Keratinocyte (primary cell): Measurements from ENCODE around the gene NRF1. TPM values are rescaled to one million over a fixed set of nuclear protein-coding genes. Genes with fewer than 3 reads are reported as not detected.

ENCODE experiments used
- DNase-seq: peaks from one replicate; pipeline ENCODE4 v3.0.0-alpha.2; 2011; ENCODE audit warnings: low read depth, missing footprints, low spot score
- FAIRE-seq: peaks from 2 replicates; lab custom pipeline; 2011; peaks lifted over from hg19 to GRCh38; lab: Jason Lieb, UNC
- H2AFZ ChIP-seq: 2 replicates; pipeline ENCODE4 v1.6.0; 2012; ENCODE audit warnings: low read length, control low read depth, inconsistent platforms; ENCODE audit not compliant: control insufficient read depth
- H3K27ac ChIP-seq: 2 replicates; pipeline ENCODE4 v1.5.1; 2011; ENCODE audit warnings: low read length; ENCODE audit not compliant: control insufficient read depth, insufficient read depth
- H3K27me3 ChIP-seq: 3 replicates; pipeline ENCODE4 v1.6.0; 2011; ENCODE audit warnings: low read length; ENCODE audit not compliant: control insufficient read depth, insufficient read depth; ENCODE audit errors: extremely low read depth
- H3K36me3 ChIP-seq, 2 experiments: 2 replicates in 1 of 2; 3 replicates in 1 of 2; pipeline ENCODE4 v1.5.1; 2011; ENCODE audit warnings: low read length in 2 of 2, mild to moderate bottlenecking in 1 of 2; ENCODE audit not compliant: control insufficient read depth in 2 of 2, insufficient read depth in 2 of 2; ENCODE audit errors: extremely low read depth in 1 of 2
- H3K4me1 ChIP-seq: 3 replicates; pipeline ENCODE4 v1.5.1; 2011; ENCODE audit warnings: low read length; ENCODE audit not compliant: control insufficient read depth, insufficient read depth; ENCODE audit errors: extremely low read depth
- H3K4me2 ChIP-seq: 3 replicates; pipeline ENCODE4 v1.6.0; 2011; ENCODE audit warnings: low read depth, low read length; ENCODE audit not compliant: control insufficient read depth, insufficient read depth; ENCODE audit errors: extremely low read depth
- H3K4me3 ChIP-seq, 3 experiments: fragments of 200-600 bp in 1 of 3; sonication (generic) in 1 of 3; 2 replicates in 2 of 3; 3 replicates in 1 of 3; pipeline ENCODE4 v1.5.1; 2011 to 2016; ENCODE audit warnings: low read length in 3 of 3, mild to moderate bottlenecking in 3 of 3, control low read depth in 2 of 3, inconsistent platforms in 1 of 3, low read depth in 1 of 3, mixed read lengths in 1 of 3, mixed run types in 1 of 3, moderate library complexity in 1 of 3; ENCODE audit not compliant: control insufficient read depth in 2 of 3, insufficient read depth in 2 of 3; ENCODE audit errors: extremely low read depth in 1 of 3
- H3K79me2 ChIP-seq: 2 replicates; pipeline ENCODE4 v1.6.0; 2012; ENCODE audit warnings: low read length; ENCODE audit not compliant: control insufficient read depth, insufficient read depth
- H3K9ac ChIP-seq: 3 replicates; pipeline ENCODE4 v1.6.0; 2011; ENCODE audit warnings: low read length; ENCODE audit not compliant: control insufficient read depth, insufficient read depth; ENCODE audit errors: extremely low read depth
- H3K9me1 ChIP-seq: 3 replicates; pipeline ENCODE4 v1.6.0; 2011; ENCODE audit warnings: low read length; ENCODE audit not compliant: control insufficient read depth, insufficient read depth; ENCODE audit errors: extremely low read depth
- H3K9me3 ChIP-seq: 2 replicates; pipeline ENCODE4 v1.5.1; 2012; ENCODE audit warnings: low read depth, low read length; ENCODE audit not compliant: control insufficient read depth
- H4K20me1 ChIP-seq: 3 replicates; pipeline ENCODE4 v1.6.0; 2011; ENCODE audit warnings: low read length; ENCODE audit not compliant: control insufficient read depth, insufficient read depth; ENCODE audit errors: extremely low read depth
- CTCF ChIP-seq, 3 experiments: IDR thresholded peaks in 1 of 3; conservative IDR thresholded peaks in 1 of 3; optimal IDR thresholded peaks in 1 of 3; 2 replicates in 2 of 3; 3 replicates in 1 of 3; pipeline versions ENCODE3 to v1.5.1; 2011; ENCODE audit warnings: low read length in 3 of 3, mild to moderate bottlenecking in 3 of 3, moderate library complexity in 2 of 3, control low read depth in 1 of 3, inconsistent platforms in 1 of 3; ENCODE audit not compliant: insufficient read depth in 2 of 3; ENCODE audit errors: extremely low read depth in 1 of 3
- EZH2 ChIP-seq: IDR thresholded peaks from one replicate; pipeline ENCODE4 v1.6.1; 2012; ENCODE audit warnings: inconsistent platforms, mild to moderate bottlenecking, low read length, moderate library complexity
- dilution Hi-C: fragments of 300-500 bp; cut with MboI; formaldehyde crosslinking; loops from one replicate; pipeline ENCODE4 v1.7.0; 2020; ENCODE audit warnings: low sequenced_read_pairs; ENCODE audit not compliant: extremely low pct_ligation_motif_present
- polyA plus RNA-seq, 5 experiments: library from polyadenylated mRNA; depleted of rRNA in 3 of 5; stranded (reverse) in 3 of 5; stranded (forward) in 1 of 5; unstranded in 1 of 5; fragments of >200 nt; gene quantifications; 1 replicate in 1 of 5; 2 replicates in 3 of 5; 3 replicates in 1 of 5; pipeline versions ENCODE4 v1.2.1 to v1.2.3, GENCODE V29; 2011 to 2012; ENCODE audit warnings: missing spikeins in 2 of 5, low read depth in 1 of 5, low replicate concordance in 1 of 5

The NRF1 gene
- polyA plus RNA-seq, 1 donor (not counting 4 experiments of a cell fraction or from before 2014, with no cell fraction given) = 12.6 TPM

- DNase-seq = no peak
- TF ChIP-seq EZH2 (no peak), CTCF (optimal IDR thresholded peaks at IDR 0.05 in 1 of 3, IDR thresholded peaks at IDR 0.05 in 1 of 3, conservative IDR thresholded peaks at IDR 0.05 in 1 of 3; ENCODE audit: extremely low read depth in 1 of 3, insufficient read depth in 2 of 3, low read length in 3 of 3) (no peak)
- FAIRE-seq = no peak
- Histone ChIP-seq H2AFZ (no peak overlapping the region), H3K9ac (no peak overlapping the region), H4K20me1 (no peaks in the 10 kb centered on the region), H3K27ac (no peak overlapping the region), H3K27me3 (no peaks in the 10 kb centered on the region), H3K4me2 (no peak overlapping the region), H3K4me3 (no peak overlapping the region), H3K36me3 (no peaks in the 10 kb centered on the region), H3K9me3 (no peaks in the 10 kb centered on the region), H3K79me2 (no peaks in the 10 kb centered on the region), H3K9me1 (no peaks in the 10 kb centered on the region), H3K4me1 (peaks cover 18% of the 10 kb centered on the region)
- dilution Hi-C loops = no loop called here
These were observed 40.3 kb upstream of the NRF1 start for GRCh38 chr7:129571201-129571600.

GRCh38 chr7:129572205-129572604 is 39.3 kb upstream of the NRF1 start:
- FAIRE-seq = no peak

More at GRCh38 chr7:129572205-129572604, 39.3 kb upstream of the NRF1 start:
- H3K9me3 ChIP-seq = no peaks in the 10 kb centered on the region
- H3K4me2 ChIP-seq = no peak overlapping the region
- peaks cover 18% of the 10 kb centered on the region for H3K4me1 ChIP-seq
- H3K27me3 ChIP-seq = no peaks in the 10 kb centered on the region
- no peak for TF ChIP-seq EZH2
- no peak for TF ChIP-seq CTCF (optimal IDR thresholded peaks at IDR 0.05 in 1 of 3, IDR thresholded peaks at IDR 0.05 in 1 of 3, conservative IDR thresholded peaks at IDR 0.05 in 1 of 3; ENCODE audit: extremely low read depth in 1 of 3, insufficient read depth in 2 of 3, low read length in 3 of 3)
- no peaks in the 10 kb centered on the region for H3K36me3 ChIP-seq
- DNase-seq = no peak
- dilution Hi-C loops = no loop called here
- no peak overlapping the region for H3K27ac ChIP-seq
- no peak overlapping the region for H3K4me3 ChIP-seq
- H3K79me2 ChIP-seq = no peaks in the 10 kb centered on the region
- no peak overlapping the region for H2AFZ ChIP-seq
- H3K9ac ChIP-seq = no peak overlapping the region
- no peaks in the 10 kb centered on the region for H4K20me1 ChIP-seq
- H3K9me1 ChIP-seq = no peaks in the 10 kb centered on the region
